GM12875 (cell line): ENCODE measurements around the gene DCXR.

ENCODE experiments used
- H3K4me3 ChIP-seq: one replicate; pipeline ENCODE4 v1.5.1; 2011; ENCODE audit warnings: low read depth, low read length, control low read depth
- CTCF ChIP-seq: IDR thresholded peaks from 2 replicates; pipeline ENCODE4 v1.5.1; 2011; ENCODE audit warnings: low read depth, mild to moderate bottlenecking, control low read depth, inconsistent platforms, low read length, moderate library complexity, borderline replicate concordance; ENCODE audit not compliant: insufficient read depth

Gene DCXR

GRCh38 chr17:81991684-81992305 lies 45.7 kb downstream of the DCXR start:
- no peak for TF ChIP-seq CTCF
- H3K4me3 ChIP-seq, result no peak overlapping the region

GRCh38 chr17:81990836-81991683 lies 46.4 kb downstream of the DCXR start:
- no peak for TF ChIP-seq CTCF
- no peak overlapping the region for H3K4me3 ChIP-seq

GRCh38 chr17:81987161-81987770 lies 50.2 kb downstream of the DCXR start:
- TF ChIP-seq CTCF, result no peak
- H3K4me3 ChIP-seq, result no peak overlapping the region

- H3K4me3 ChIP-seq, result no peak overlapping the region
- TF ChIP-seq CTCF, result no peak
Observed at GRCh38 chr17:81986606-81987005, 50.9 kb downstream of the DCXR start.
